GM12874 (cell line): Measurements from ENCODE around the gene AMY2B.
"Not testable (repeated sequence)": the region's sequence is repeated elsewhere in the genome, so short reads cannot be mapped to it uniquely, and the experiment has no call there.

Experiments used
- CTCF ChIP-seq: IDR thresholded peaks from 2 replicates; pipeline ENCODE4 v1.5.1; 2011; ENCODE audit warnings: low read depth, mild to moderate bottlenecking, control low read depth, low read length, moderate library complexity; ENCODE audit not compliant: insufficient read depth

Gene AMY2B

DNA sequence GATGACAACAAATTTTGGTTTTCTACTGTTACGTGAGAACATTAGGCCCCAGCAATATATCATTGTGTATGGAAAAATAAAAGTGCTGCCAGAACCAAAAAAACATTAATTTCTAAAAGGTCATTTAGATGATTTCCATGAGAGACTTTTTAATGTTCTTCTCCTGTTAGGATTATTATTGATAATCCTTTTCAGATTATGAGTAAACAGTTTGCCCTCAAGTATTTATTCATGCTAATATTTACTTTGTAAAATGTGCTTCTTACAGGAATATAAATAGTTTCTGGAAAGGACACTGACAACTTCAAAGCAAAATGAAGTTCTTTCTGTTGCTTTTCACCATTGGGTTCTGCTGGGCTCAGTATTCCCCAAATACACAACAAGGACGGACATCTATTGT lies at the start of gene AMY2B:
Gene AMY2B, plus strand, starts transcription at position 301 of the 400 bp plus-strand sequence. Its CDS starts 14 bp downstream, at position 315.
- not testable (repeated sequence) for TF ChIP-seq CTCF

DNA sequence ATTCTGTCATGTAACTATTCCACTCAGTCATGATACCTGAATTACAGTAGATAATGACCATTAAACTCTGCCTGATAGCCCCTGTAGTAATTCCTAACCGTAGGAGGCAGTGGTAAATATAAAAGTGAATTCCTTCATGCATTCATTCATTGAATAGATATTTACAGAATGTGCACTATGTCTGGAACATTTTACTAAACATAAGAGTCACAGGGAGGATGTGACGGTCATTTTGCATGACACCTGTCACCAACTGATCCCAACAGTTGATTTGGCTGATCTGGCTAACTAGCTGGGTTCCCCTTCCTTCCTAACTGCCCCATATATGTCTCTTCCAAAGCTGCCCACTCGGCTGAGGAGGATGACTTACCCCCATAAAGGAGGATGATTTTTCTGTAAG lies 48.0 kb upstream of the AMY2B start:
- no peak for TF ChIP-seq CTCF

DNA sequence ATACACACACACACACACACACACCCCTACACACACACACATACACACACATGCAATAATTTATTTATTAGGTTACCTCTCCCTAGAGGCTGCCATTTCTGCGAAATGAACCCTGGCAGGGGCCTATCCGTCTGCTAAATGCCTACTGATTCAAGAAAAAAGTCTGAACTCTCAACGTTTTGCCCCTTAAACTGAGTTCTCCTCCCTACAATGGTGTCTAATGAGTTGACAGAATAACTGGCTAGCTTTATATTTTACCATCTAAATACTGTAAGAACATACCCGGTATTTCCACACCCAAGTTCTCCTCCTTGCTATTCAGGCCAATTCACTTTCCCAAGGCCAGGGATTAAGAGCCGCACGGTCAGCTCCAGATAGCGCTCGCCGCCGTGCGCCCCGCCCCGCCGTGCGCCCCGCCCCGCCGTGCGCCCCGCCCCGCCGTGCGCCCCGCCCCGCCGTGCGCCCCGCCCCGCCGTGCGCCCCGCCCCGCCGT lies 46.2 kb upstream of the AMY2B start:
- TF ChIP-seq CTCF: no peak

GRCh38 chr1:103525607-103526507 lies 45.5 kb upstream of the AMY2B start, which contains the start of gene RNPC3:
RNPC3 (plus strand) TSS chr1:103525699; CDS start chr1:103526071, 372 bp downstream.
- no peak for TF ChIP-seq CTCF

- no peak for TF ChIP-seq CTCF
Observed at GRCh38 chr1:103527331-103527730, 44.1 kb upstream of the AMY2B start.

GRCh38 chr1:103529746-103530145 lies 41.6 kb upstream of the AMY2B start:
- no peak for TF ChIP-seq CTCF

DNA sequence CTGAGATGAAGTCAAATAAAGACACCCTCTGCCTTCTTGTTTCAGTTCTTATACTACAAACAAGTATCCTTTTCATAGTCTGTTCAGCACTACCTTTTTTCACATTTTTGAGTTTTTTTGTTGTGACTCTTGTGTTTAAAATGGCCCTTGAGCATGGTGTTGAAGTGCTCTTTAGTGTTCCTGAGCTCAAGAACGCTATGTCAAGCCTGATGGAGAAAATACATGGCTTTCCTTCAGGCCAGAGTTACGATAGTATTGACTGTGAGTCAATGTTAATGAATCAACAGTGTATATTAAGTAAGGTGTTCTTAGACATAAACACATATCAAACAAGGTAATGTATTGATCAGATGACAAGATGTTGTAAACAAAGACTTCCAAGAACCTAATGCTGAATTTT lies 33.2 kb upstream of the AMY2B start:
- TF ChIP-seq CTCF: no peak
